HG03039 (cell line): ENCODE data around the gene WNT7A.

Source experiments
- ATAC-seq: cut with Tn5 transposase; IDR thresholded peaks from one replicate; pipeline ENCODE4 v1.9.1; 2021; ENCODE audit warnings: mild to moderate bottlenecking, moderate library complexity; ENCODE audit not compliant: unreplicated experiment

The WNT7A gene

DNA sequence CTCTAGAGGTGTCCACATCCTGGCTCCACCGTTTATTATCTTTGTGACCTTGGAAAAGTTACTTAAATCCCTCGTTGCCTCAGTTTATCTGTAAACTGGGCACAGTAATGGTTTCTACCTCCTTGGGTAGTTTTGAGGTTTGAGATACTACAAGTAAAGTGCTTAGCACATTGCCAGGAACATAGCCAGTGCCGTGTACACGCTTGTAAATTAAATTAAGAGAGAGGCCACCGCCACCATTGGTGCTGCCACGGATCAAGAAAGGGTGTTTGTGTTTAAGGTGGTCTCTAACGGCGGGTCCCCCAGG lies 5.8 kb upstream of the WNT7A start:
- ATAC-seq = no peak

GRCh38 chr3:13884851-13885703 lies 5.2 kb upstream of the WNT7A start:
- no peak for ATAC-seq

- ATAC-seq = no peak
Measured at GRCh38 chr3:13883681-13884080, 3.8 kb upstream of the WNT7A start.

GRCh38 chr3:13882876-13883275 lies 3.0 kb upstream of the WNT7A start:
- no peak for ATAC-seq

GRCh38 chr3:13881536-13882410 lies 1.9 kb upstream of the WNT7A start:
- ATAC-seq = no peak

- ATAC-seq = no peak
Measured at GRCh38 chr3:13880811-13881156, 913 bp upstream of the WNT7A start.

- no peak for ATAC-seq
Measured at GRCh38 chr3:13879102-13879945, 547 bp downstream of the WNT7A start.

- ATAC-seq = no peak
Measured at GRCh38 chr3:13878281-13879101, 1.4 kb downstream of the WNT7A start.

DNA sequence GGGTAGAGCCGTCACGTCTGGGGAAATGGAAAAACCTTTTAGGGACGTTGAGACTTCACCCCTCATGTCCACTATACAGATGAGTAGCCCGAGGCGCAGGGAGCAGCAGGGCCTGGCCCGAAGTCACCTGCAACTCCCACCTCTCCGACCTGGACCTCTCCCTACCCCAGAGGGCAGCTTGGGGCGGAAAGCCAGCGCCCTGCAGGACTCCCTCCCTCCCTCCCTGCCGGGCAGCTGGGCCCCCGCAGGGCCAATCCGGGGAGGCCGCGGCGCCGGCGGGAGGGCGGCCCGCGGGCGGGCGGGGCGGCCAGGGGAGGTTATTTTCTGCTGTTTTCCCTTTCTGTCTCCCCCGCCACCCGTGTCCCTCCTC lies 2.0 kb downstream of the WNT7A start:
- ATAC-seq = no peak

DNA sequence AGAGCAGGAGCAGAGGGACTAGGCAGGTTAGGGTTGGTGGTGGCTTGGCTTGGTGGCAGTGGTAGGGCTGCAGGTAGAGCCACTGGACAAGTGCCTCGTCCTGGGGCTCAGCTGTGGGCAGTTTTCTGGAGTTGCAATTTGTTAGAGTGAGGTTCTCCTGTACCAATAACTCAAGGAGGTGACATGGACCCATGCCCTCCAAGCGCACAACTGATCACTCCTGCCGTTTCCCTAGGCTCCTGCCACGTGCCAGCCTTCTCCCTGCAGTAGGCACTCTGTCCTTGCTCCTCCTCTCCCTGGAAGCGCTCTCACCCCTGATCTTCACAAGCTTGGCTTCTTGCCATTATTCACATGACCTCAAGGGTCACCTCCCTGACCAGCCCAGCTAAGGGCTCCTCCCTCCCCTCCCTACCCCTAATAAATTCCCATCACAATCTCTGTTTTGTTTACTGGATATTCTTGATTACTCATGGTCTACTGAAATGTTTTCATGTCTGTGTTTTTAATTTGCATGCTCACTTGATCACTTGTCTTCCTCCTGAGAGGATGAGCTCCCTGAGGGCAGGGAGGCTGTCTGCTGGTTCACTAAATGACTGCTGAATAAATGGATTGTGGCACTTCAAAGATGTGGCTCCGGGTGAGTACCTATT lies 3.3 kb downstream of the WNT7A start:
- ATAC-seq = no peak

GRCh38 chr3:13874891-13875290 lies 5.0 kb downstream of the WNT7A start:
- ATAC-seq = no peak

DNA sequence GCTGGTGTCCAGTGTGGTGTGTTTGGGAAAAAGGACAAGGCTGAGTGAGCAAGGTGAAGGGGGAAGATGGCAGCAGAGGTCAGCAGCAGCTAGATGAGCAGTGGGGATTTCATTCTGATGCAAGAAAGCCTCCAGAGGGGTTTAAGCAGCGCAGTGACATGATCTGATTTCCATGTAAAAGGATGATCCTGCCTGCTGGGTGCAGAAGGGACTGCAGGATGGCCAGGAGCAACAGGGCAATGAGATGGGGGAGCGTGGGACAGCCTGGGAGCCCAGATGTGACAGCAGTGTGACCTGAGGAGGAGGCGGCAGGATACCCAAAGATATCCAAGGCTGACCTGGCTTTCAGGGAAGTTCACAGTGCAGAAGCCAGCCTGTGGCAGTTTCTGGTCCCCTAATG lies 6.1 kb downstream of the WNT7A start:
- no peak for ATAC-seq

DNA sequence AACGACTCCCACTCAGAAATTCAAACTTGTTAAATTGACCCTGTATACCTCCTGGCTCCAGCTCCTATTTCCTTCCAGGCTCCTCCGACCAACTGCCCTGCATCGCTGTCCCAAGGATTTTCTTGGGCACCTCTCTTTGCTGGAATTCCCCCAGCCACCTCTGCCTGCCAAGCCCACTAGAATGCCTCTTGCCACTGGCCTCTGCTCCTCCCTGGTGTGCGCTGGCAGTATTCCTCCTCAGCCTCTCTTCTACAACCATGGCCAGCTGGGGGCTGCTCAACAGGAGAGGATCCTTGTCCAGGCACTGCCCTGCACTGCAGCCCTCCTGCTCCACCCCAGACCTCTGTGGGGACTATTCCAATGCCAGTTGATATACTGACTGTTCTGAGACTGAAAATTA lies 7.4 kb downstream of the WNT7A start:
- ATAC-seq = no peak

DNA sequence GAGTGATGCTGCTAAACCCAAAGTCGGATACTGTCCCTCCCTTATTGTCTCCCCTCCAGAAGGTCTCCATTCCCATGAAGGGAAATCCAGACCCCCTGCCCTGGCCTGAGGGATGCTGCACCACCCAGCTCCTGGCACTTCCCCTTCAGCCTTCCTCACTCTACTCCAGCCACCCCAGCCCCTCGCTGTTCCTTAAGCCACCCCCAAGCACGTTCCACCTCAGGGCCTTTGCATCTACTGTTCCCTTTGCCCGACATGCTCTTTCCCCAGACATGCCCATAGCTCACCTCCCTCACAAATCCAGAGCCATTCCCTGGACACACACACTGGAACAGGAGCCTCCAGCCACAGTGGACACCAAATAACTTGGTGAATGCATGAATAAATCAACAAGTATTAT lies 8.1 kb downstream of the WNT7A start:
- ATAC-seq = no peak

GRCh38 chr3:13870902-13871301 lies 9.0 kb downstream of the WNT7A start:
- ATAC-seq = no peak

GRCh38 chr3:13869761-13870343 lies 10.0 kb downstream of the WNT7A start:
- no peak for ATAC-seq

GRCh38 chr3:13868844-13869724 lies 10.8 kb downstream of the WNT7A start:
- ATAC-seq = no peak

DNA sequence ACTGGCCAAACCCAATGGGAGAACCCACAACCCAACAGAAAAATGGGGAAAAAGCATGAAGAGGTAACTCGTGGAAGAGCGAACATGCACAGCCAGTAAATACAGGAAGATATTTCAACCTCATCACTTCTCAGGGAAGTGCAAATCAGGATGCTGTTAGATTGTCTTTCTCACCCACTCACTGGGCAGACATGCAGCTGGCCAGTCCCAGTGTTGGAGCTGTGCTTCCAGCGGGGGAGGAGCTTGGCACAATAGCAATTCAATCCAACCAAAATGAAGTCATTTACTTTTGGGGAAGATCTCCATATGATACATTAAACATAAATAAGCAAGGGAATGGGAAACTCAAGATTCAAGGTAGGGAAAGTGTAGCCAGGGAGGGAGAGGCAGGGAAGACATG lies 12.1 kb downstream of the WNT7A start:
- ATAC-seq = no peak
